GM12878 (cell line): Measurements from ENCODE around the gene CNNM3. TPM values are rescaled to one million over a fixed set of nuclear protein-coding genes. Genes with fewer than 3 reads are reported as not detected.

ENCODE experiments used
- BCL3 ChIP-seq: IDR thresholded peaks from 2 replicates; pipeline ENCODE4 v1.6.1; 2011; ENCODE audit warnings: borderline replicate concordance, low read depth, mild to moderate bottlenecking, moderate library complexity, low read length; ENCODE audit not compliant: insufficient read depth, poor library complexity, severe bottlenecking
- BCLAF1 ChIP-seq: fragments of 450-650 bp; IDR thresholded peaks from 2 replicates; pipeline ENCODE4 v1.6.1; 2017; ENCODE audit warnings: antibody characterized with exemption, mild to moderate bottlenecking, moderate library complexity
- EGR1 ChIP-seq, 2 experiments: IDR thresholded peaks; 1 replicate in 1 of 2; 2 replicates in 1 of 2; pipeline ENCODE4 v1.6.1; 2011 to 2012; ENCODE audit warnings: low read depth in 2 of 2, low read length in 2 of 2, borderline replicate concordance in 1 of 2, mild to moderate bottlenecking in 1 of 2, moderate library complexity in 1 of 2
- HDAC6 ChIP-seq: fragments of 200-600 bp; sonication (generic); IDR thresholded peaks from one replicate; pipeline ENCODE4 v1.8.0; 2017; ENCODE audit warnings: antibody characterized with exemption; ENCODE audit not compliant: unreplicated experiment
- LARP7 ChIP-seq: fragments of 450-650 bp; IDR thresholded peaks from 2 replicates; pipeline ENCODE4 v1.6.1; 2017; ENCODE audit warnings: mild to moderate bottlenecking
- MTA2 ChIP-seq: fragments of 450-650 bp; IDR thresholded peaks from 2 replicates; pipeline ENCODE4 v1.6.1; 2016; ENCODE audit warnings: low read depth, mild to moderate bottlenecking, moderate library complexity
- SUZ12 ChIP-seq: fragments of 200-600 bp; sonication (generic); IDR thresholded peaks from one replicate; pipeline ENCODE4 v1.6.1; 2018; ENCODE audit warnings: antibody characterized with exemption, mild to moderate bottlenecking; ENCODE audit not compliant: unreplicated experiment
- TARDBP ChIP-seq: IDR thresholded peaks from 2 replicates; pipeline ENCODE4 v1.6.1; 2016; ENCODE audit warnings: borderline replicate concordance
- ZNF207 ChIP-seq: fragments of 450-650 bp; IDR thresholded peaks from 2 replicates; pipeline ENCODE4 v1.6.1; 2014; ENCODE audit warnings: antibody characterized with exemption, mild to moderate bottlenecking, borderline replicate concordance
- polyA plus RNA-seq, 11 experiments: library from polyadenylated mRNA; depleted of rRNA in 4 of 11; unstranded in 6 of 11; stranded (reverse) in 5 of 11; fragments of >200 nt; fragmentation: Nextera tagmentation in 4 of 11; fragmentation: Illumina TruSeq in 1 of 11; extraction: Ambion mirVana in 4 of 11; extraction: Trizol in 1 of 11; gene quantifications; 1 replicate in 1 of 11; 2 replicates in 10 of 11; pipeline versions ENCODE4 v1.2.1 to v1.2.3, GENCODE V29; 2011 to 2016; ENCODE audit warnings: inconsistent platforms in 2 of 11, missing spikeins in 2 of 11, low read depth in 1 of 11
- total RNA-seq, 4 experiments: library from RNA; depleted of rRNA in 3 of 4; stranded (reverse); fragments of >200 nt in 3 of 4; fragmentation: Illumina TruSeq in 1 of 4; extraction: Trizol in 1 of 4; gene quantifications; 2 replicates each; pipeline versions ENCODE4 v1.2.1 to v1.2.3, GENCODE V29; 2013 to 2021
- TF ChIP-seq, protein P1 (sequence below): fragments of 450-650 bp; conservative IDR thresholded peaks from 2 replicates; pipeline ENCODE4 v1.6.1; 2017; ENCODE audit warnings: mild to moderate bottlenecking, moderate library complexity
- TF ChIP-seq, protein P2 (sequence below): fragments of 450-650 bp; IDR thresholded peaks from 2 replicates; pipeline ENCODE4 v1.6.1; 2016; ENCODE audit warnings: mild to moderate bottlenecking, moderate library complexity, borderline replicate concordance
- TF ChIP-seq, protein P3 (sequence below), 3 experiments: IDR thresholded peaks in 2 of 3; conservative IDR thresholded peaks in 1 of 3; 2 replicates each; pipeline ENCODE4 v1.5.1; 2011; ENCODE audit warnings: low read depth in 3 of 3, low read length in 3 of 3, mild to moderate bottlenecking in 3 of 3, control low read depth in 2 of 3, moderate library complexity in 2 of 3, inconsistent platforms in 1 of 3, mixed read lengths in 1 of 3; ENCODE audit not compliant: control insufficient read depth in 2 of 3, insufficient read depth in 1 of 3; ENCODE audit errors: extremely low read depth in 1 of 3
- TF ChIP-seq, protein P4 (sequence below): IDR thresholded peaks from 2 replicates; pipeline ENCODE4 v1.6.1; 2011; ENCODE audit warnings: mild to moderate bottlenecking, low read depth, low read length, moderate library complexity; ENCODE audit not compliant: insufficient replicate concordance

Gene CNNM3
- total and polyA plus RNA-seq, 10 of the 15 experiments (the other 5 are each of a cell fraction or from before 2014, with no cell fraction given), result 0.72 to 14.3 (median 4.0) TPM

DNA sequence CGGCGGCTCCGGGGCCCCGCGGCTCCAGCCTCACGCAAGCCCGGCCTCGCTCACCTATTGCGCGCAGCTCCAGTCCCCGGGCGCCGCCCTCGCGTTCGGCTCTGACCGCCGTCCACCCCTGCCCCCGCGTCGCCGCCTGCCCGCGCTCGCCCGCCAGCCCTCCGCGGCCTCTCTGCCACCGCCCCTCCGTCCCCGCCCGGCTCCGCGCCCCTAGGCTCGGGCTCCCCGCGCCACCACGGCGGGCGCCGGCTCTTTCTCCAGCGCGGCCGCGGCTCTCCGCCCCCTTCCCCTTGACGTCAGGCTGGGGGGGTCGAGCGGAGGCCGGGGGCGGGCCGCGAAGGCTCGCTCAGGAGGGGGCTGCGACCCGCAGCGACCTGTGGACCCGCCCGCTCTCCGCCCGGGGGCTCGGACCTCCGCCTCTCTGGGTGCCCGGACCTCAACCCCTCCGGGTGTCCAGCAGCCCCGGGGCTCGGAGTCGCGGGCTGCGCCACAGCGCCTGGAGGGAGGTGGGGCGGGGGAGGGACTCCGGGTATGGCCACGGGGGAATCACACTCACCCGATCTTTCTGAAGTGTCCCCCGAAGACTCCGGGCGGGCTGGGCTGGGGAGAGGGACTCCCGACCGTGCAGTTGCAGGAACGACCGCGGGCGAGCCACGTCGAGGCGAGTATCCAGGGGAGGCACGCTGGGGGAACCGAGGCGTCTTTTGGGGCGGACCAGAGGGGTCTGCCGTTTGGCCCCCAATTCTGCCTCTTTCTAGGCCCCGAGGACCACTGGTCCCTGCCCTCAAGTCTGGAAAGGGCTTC is 54.0 kb downstream of the CNNM3 start, which contains the start of gene SEMA4C (continued):
- TF ChIP-seq BCLAF1 (no peak), LARP7 (peak; percentile 88; the same call in 1 of the 2 replicates), ZNF207 (no peak), TARDBP (no peak), EGR1 (IDR thresholded peaks at IDR 0.05; ENCODE audit: borderline replicate concordance in 1 of 2, low read depth in 2 of 2, low read length in 2 of 2) (peak in 1 of 2 experiments; percentile 67; a peak in 1 of 3 replicates), SUZ12 (no peak), HDAC6 (peak; percentile 55), BCL3 (no peak), MTA2 (no peak)
- TF ChIP-seq, protein P1, sequence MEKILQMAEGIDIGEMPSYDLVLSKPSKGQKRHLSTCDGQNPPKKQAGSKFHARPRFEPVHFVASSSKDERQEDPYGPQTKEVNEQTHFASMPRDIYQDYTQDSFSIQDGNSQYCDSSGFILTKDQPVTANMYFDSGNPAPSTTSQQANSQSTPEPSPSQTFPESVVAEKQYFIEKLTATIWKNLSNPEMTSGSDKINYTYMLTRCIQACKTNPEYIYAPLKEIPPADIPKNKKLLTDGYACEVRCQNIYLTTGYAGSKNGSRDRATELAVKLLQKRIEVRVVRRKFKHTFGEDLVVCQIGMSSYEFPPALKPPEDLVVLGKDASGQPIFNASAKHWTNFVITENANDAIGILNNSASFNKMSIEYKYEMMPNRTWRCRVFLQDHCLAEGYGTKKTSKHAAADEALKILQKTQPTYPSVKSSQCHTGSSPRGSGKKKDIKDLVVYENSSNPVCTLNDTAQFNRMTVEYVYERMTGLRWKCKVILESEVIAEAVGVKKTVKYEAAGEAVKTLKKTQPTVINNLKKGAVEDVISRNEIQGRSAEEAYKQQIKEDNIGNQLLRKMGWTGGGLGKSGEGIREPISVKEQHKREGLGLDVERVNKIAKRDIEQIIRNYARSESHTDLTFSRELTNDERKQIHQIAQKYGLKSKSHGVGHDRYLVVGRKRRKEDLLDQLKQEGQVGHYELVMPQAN, result 0 out of 2 replicates have a peak, but pooled peaks have one; percentile 49
- TF ChIP-seq, protein P2, sequence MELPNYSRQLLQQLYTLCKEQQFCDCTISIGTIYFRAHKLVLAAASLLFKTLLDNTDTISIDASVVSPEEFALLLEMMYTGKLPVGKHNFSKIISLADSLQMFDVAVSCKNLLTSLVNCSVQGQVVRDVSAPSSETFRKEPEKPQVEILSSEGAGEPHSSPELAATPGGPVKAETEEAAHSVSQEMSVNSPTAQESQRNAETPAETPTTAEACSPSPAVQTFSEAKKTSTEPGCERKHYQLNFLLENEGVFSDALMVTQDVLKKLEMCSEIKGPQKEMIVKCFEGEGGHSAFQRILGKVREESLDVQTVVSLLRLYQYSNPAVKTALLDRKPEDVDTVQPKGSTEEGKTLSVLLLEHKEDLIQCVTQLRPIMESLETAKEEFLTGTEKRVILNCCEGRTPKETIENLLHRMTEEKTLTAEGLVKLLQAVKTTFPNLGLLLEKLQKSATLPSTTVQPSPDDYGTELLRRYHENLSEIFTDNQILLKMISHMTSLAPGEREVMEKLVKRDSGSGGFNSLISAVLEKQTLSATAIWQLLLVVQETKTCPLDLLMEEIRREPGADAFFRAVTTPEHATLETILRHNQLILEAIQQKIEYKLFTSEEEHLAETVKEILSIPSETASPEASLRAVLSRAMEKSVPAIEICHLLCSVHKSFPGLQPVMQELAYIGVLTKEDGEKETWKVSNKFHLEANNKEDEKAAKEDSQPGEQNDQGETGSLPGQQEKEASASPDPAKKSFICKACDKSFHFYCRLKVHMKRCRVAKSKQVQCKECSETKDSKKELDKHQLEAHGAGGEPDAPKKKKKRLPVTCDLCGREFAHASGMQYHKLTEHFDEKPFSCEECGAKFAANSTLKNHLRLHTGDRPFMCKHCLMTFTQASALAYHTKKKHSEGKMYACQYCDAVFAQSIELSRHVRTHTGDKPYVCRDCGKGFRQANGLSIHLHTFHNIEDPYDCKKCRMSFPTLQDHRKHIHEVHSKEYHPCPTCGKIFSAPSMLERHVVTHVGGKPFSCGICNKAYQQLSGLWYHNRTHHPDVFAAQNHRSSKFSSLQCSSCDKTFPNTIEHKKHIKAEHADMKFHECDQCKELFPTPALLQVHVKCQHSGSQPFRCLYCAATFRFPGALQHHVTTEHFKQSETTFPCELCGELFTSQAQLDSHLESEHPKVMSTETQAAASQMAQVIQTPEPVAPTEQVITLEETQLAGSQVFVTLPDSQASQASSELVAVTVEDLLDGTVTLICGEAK, result no peak
- TF ChIP-seq, protein P3, sequence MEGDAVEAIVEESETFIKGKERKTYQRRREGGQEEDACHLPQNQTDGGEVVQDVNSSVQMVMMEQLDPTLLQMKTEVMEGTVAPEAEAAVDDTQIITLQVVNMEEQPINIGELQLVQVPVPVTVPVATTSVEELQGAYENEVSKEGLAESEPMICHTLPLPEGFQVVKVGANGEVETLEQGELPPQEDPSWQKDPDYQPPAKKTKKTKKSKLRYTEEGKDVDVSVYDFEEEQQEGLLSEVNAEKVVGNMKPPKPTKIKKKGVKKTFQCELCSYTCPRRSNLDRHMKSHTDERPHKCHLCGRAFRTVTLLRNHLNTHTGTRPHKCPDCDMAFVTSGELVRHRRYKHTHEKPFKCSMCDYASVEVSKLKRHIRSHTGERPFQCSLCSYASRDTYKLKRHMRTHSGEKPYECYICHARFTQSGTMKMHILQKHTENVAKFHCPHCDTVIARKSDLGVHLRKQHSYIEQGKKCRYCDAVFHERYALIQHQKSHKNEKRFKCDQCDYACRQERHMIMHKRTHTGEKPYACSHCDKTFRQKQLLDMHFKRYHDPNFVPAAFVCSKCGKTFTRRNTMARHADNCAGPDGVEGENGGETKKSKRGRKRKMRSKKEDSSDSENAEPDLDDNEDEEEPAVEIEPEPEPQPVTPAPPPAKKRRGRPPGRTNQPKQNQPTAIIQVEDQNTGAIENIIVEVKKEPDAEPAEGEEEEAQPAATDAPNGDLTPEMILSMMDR (IDR thresholded peaks at IDR 0.05 in 2 of 3, conservative IDR thresholded peaks at IDR 0.05 in 1 of 3; ENCODE audit: control insufficient read depth in 2 of 3, extremely low read depth in 1 of 3, insufficient read depth in 1 of 3, low read depth in 3 of 3, low read length in 3 of 3), result no peak
- TF ChIP-seq, protein P4, sequence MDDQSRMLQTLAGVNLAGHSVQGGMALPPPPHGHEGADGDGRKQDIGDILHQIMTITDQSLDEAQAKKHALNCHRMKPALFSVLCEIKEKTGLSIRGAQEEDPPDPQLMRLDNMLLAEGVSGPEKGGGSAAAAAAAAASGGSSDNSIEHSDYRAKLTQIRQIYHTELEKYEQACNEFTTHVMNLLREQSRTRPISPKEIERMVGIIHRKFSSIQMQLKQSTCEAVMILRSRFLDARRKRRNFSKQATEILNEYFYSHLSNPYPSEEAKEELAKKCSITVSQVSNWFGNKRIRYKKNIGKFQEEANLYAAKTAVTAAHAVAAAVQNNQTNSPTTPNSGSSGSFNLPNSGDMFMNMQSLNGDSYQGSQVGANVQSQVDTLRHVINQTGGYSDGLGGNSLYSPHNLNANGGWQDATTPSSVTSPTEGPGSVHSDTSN, result no peak
